Prostate gland (tissue), 2 donors: ENCODE measurements around the gene ANO10. TPM values are rescaled to one million over a fixed set of nuclear protein-coding genes. Genes with fewer than 3 reads are reported as not detected.
A peak's percentile ranks its signal among the peaks of the same experiment; 100 is the strongest.
"Not testable (repeated sequence)": the region's sequence is repeated elsewhere in the genome, so short reads cannot be mapped to it uniquely, and the experiment has no call there.

Experiments used
- DNase-seq: peaks from one replicate; pipeline ENCODE4 v3.0.0-alpha.2; 2019; ENCODE audit warnings: low spot score
- H3K27ac ChIP-seq, 2 donors: fragments of 200-600 bp; sonication (generic); 2 replicates each; pipeline ENCODE4 v1.5.1; 2017 to 2019
- H3K27me3 ChIP-seq: fragments of 200-600 bp; sonication (generic); replicated peaks from 2 replicates; pipeline ENCODE4 v1.5.1; 2019; ENCODE audit not compliant: insufficient read depth
- H3K36me3 ChIP-seq, 2 donors: fragments of 200-600 bp; sonication (generic); 1 replicate in 1 of 2; 2 replicates in 1 of 2; pipeline versions ENCODE4 v1.5.1 to v1.8.1; 2017 to 2019
- H3K4me1 ChIP-seq: fragments of 200-600 bp; sonication (generic); replicated peaks from 2 replicates; pipeline ENCODE4 v1.5.1; 2019
- H3K4me3 ChIP-seq, 2 donors: fragments of 200-600 bp; sonication (generic); 2 replicates each; pipeline ENCODE4 v1.5.1; 2017 to 2019
- H3K9me3 ChIP-seq: fragments of 200-600 bp; sonication (generic); 2 replicates; pipeline ENCODE4 v1.5.1; 2017
- CTCF ChIP-seq, 4 experiments: fragments of 200-600 bp in 2 of 4; fragments of 450-650 bp in 2 of 4; sonication (generic) in 2 of 4; IDR thresholded peaks; 1 replicate in 3 of 4; 2 replicates in 1 of 4; pipeline ENCODE4 v1.5.1; 2016 to 2019; ENCODE audit warnings: antibody characterized with exemption in 4 of 4, mild to moderate bottlenecking in 2 of 4, moderate library complexity in 2 of 4
- POLR2A ChIP-seq: fragments of 450-650 bp; IDR thresholded peaks from one replicate; pipeline ENCODE4 v1.6.1; 2016; ENCODE audit warnings: antibody characterized with exemption, mild to moderate bottlenecking
- POLR2AphosphoS5 ChIP-seq: sonication (generic); formaldehyde crosslinking; IDR thresholded peaks from one replicate; pipeline ENCODE4 v1.6.1; 2017; ENCODE audit warnings: antibody characterized with exemption
- WGBS: methylation state at CpG from one replicate; pipeline ENCODE4 v1.1.5; 2018; 5-methylcytosine and 5-hydroxymethylcytosine counted together
- intact Hi-C: fragments of 100-400 bp; cut with DNase I; formaldehyde crosslinking; loops from one replicate; pipeline ENCODE4 v1.14.2; 2022
- total RNA-seq, 2 donors: library from RNA; depleted of rRNA; stranded (reverse); fragments of >200 nt; gene quantifications; one replicate each; pipeline ENCODE4 v1.1.0, GENCODE V29; 2016

Gene ANO10
- total RNA-seq, 2 donors from 2014 or later, result 12.4 to 17.7 TPM

- DNase-seq, result no peak
- Histone ChIP-seq H3K27me3 (no peaks in the 10 kb centered on the region), H3K4me3 (no peak overlapping the region), H3K27ac (no peak overlapping the region), H3K36me3 (no peaks in the 10 kb centered on the region), H3K4me1 (no peaks in the 10 kb centered on the region), H3K9me3 (no peaks in the 10 kb centered on the region)
- TF ChIP-seq CTCF (IDR thresholded peaks at IDR 0.05), result no peak
- TF ChIP-seq POLR2A, result no peak
- no peak for TF ChIP-seq POLR2AphosphoS5
- intact Hi-C loops, result no loop called here
Observed at GRCh38 chr3:43559961-43560360, 61.9 kb downstream of the ANO10 start.

DNA sequence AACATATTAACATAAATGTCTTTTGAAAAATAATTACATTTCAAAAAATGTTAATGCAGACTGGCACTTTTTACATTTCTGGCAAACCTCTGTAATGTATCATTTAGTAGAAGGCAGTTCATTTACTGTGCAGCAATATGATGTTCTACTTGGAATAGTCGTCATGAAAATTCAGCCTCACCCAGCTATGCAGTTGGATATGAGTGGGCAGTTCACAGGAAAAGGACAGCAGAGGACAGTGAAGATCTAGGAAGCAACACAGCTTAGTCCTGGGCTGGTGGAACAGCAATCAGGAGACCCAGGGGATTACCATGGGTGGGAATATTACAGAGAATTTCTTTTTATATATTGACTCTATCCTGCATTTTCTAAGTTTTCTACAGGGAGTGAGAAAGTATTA lies 63.6 kb downstream of the ANO10 start:
- TF ChIP-seq POLR2A (no peak), POLR2AphosphoS5 (no peak), CTCF (IDR thresholded peaks at IDR 0.05) (no peak)
- DNase-seq, result no peak
- Histone ChIP-seq H3K9me3 (no peaks in the 10 kb centered on the region), H3K36me3 (no peaks in the 10 kb centered on the region), H3K27ac (no peak overlapping the region), H3K4me3 (no peak overlapping the region), H3K27me3 (no peaks in the 10 kb centered on the region), H3K4me1 (no peaks in the 10 kb centered on the region)
- WGBS, result 89% methylated on average over 1 of the region's 1 CpG
- intact Hi-C loops, result no loop called here

DNA sequence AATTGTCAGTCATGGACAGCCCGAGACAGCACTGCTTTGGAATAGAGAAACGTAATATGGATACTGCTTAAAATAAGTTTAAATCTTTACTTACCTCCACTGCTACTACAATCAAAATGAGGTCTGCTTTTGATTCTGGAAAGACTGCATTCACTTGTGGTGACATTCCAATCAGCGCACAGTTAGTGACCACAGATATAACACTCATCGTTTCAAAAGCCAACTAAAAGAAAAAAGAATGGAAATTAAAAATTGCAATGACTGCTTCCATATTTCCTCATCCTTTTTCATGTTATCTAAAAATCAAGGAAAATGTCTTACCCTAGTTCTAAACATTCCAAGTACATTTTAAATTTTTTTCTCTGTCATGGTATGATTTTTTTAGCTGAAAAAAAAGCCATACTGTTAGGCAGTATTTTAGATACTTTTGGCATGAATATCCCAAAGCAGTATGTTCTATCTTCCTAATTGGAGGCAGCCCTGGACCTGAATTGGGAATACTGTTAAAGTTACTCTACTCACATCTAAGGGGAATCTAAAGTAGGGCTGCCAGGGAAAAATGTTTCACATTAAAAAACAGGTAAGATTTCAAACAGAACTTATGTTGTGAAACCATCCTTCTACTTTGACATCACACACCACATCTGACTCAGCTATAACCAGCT lies 72.1 kb downstream of the ANO10 start:
- H3K27ac ChIP-seq, result no peak overlapping the region
- H3K4me1 ChIP-seq, result no peaks in the 10 kb centered on the region
- no peaks in the 10 kb centered on the region for H3K9me3 ChIP-seq
- 92% methylated on average over 4 of the region's 4 CpGs for WGBS
- no peak overlapping the region for H3K4me3 ChIP-seq
- H3K36me3 ChIP-seq, result no peaks in the 10 kb centered on the region
- no peak for DNase-seq
- H3K27me3 ChIP-seq, result no peaks in the 10 kb centered on the region
- intact Hi-C loops, result no loop called here
- TF ChIP-seq POLR2AphosphoS5 (no peak), POLR2A (no peak), CTCF (IDR thresholded peaks at IDR 0.05) (no peak)

- not testable (repeated sequence) for DNase-seq, H3K4me3 ChIP-seq, H3K27me3 ChIP-seq, H3K27ac ChIP-seq, H3K4me1 ChIP-seq, H3K36me3 ChIP-seq, H3K9me3 ChIP-seq
- TF ChIP-seq CTCF (IDR thresholded peaks at IDR 0.05), result peak; percentile 8 to 68 (median 58)
- WGBS, result 94% methylated on average over 3 of the region's 3 CpGs
- intact Hi-C loops, result loop anchor here (5.0 kb wide), 1 partner anchor 653 kb away; no protein-coding TSS in a partner anchor
Observed at GRCh38 chr3:43544277-43544676, 77.5 kb downstream of the ANO10 start.

GRCh38 chr3:43542328-43543043 lies 79.3 kb downstream of the ANO10 start:
- 93% methylated on average over 4 of the region's 4 CpGs for WGBS
- Histone ChIP-seq H3K27me3 (no peaks in the 10 kb centered on the region), H3K4me3 (no peak overlapping the region), H3K36me3 (no peaks in the 10 kb centered on the region), H3K9me3 (no peaks in the 10 kb centered on the region), H3K27ac (no peak overlapping the region), H3K4me1 (no peaks in the 10 kb centered on the region)
- intact Hi-C loops, result loop anchor here (5.0 kb wide), 1 partner anchor 655 kb away; no protein-coding TSS in a partner anchor
- TF ChIP-seq POLR2AphosphoS5, result no peak
- TF ChIP-seq CTCF (IDR thresholded peaks at IDR 0.05), result no peak
- TF ChIP-seq POLR2A, result no peak
- DNase-seq, result no peak
